HFF-Myc (cell line): ENCODE results near the gene CSNK1G1.

Source experiments
- DNase-seq: peaks from one replicate; pipeline ENCODE4 v3.0.0-alpha.2; 2011; ENCODE audit warnings: low read depth; ENCODE audit errors: extremely low read depth
- H3K4me3 ChIP-seq: replicated peaks from 2 replicates; pipeline ENCODE4 v1.5.1; 2011; ENCODE audit warnings: low read depth, mild to moderate bottlenecking, control low read depth, low read length
- CTCF ChIP-seq: IDR thresholded peaks from 2 replicates; pipeline ENCODE4 v1.5.1; 2012; ENCODE audit warnings: mild to moderate bottlenecking, low read depth, low read length, control low read depth; ENCODE audit errors: missing control alignments

CSNK1G1 gene

GRCh38 chr15:64144192-64144564, 211.8 kb downstream of the CSNK1G1 start:
- no peak for DNase-seq
- no peak for TF ChIP-seq CTCF
- H3K4me3 ChIP-seq = no peak overlapping the region

- no peak overlapping the region for H3K4me3 ChIP-seq
- TF ChIP-seq CTCF = no peak
- no peak for DNase-seq
Observed at GRCh38 chr15:64143276-64143675, 212.7 kb downstream of the CSNK1G1 start.

- no peak for TF ChIP-seq CTCF
- DNase-seq = no peak
- no peak overlapping the region for H3K4me3 ChIP-seq
Observed at GRCh38 chr15:64141798-64142512, 214.0 kb downstream of the CSNK1G1 start.

- TF ChIP-seq CTCF = no peak
- no peak for DNase-seq
- H3K4me3 ChIP-seq = no peak overlapping the region
Observed at GRCh38 chr15:64138331-64138941, 217.5 kb downstream of the CSNK1G1 start.

GRCh38 chr15:64137226-64137833, 218.6 kb downstream of the CSNK1G1 start:
- DNase-seq = no peak
- H3K4me3 ChIP-seq = no peak overlapping the region
- TF ChIP-seq CTCF = peak; percentile 4

- H3K4me3 ChIP-seq = no peak overlapping the region
Observed at GRCh38 chr15:64136347-64136746, 219.6 kb downstream of the CSNK1G1 start.

More at GRCh38 chr15:64136347-64136746, 219.6 kb downstream of the CSNK1G1 start:
- no peak for DNase-seq
- TF ChIP-seq CTCF = no peak
